Stimulated activated CD8-positive, alpha-beta memory T cell treated with anti-CD3 and anti-CD28 coated beads, Interleukin-2, amount 100 ng/mL, for 1 hour (primary cell): ENCODE results near the gene OGDHL.

ENCODE experiments used
- DNase-seq, 2 donors: peaks; one replicate each; pipeline ENCODE4 v3.0.0-alpha.2; 2020; ENCODE audit warnings: low read depth in 2 of 2

Gene OGDHL

GRCh38 chr10:49689882-49690510 lies 72.1 kb downstream of the OGDHL start:
- DNase-seq = no peak

DNA sequence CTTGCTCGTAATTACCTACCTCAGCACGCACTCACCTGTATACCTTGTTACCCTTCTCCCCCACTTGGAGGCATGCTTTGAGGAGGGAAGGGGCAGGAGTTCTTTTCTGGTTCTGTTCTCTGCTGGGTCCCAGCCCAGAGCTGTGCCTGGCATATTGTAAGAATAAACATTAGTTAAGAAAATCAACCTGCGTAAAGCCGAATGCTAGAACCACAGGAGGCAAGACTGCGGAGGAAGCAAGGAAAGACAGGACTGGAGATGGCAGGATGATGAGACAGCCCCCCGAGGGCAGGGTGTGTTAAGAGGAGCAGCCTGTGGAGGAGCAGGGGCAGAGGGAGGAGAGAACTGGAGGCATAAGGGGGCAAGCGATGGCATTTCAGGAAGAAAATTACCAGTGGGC lies 73.2 kb downstream of the OGDHL start:
- DNase-seq = no peak

DNA sequence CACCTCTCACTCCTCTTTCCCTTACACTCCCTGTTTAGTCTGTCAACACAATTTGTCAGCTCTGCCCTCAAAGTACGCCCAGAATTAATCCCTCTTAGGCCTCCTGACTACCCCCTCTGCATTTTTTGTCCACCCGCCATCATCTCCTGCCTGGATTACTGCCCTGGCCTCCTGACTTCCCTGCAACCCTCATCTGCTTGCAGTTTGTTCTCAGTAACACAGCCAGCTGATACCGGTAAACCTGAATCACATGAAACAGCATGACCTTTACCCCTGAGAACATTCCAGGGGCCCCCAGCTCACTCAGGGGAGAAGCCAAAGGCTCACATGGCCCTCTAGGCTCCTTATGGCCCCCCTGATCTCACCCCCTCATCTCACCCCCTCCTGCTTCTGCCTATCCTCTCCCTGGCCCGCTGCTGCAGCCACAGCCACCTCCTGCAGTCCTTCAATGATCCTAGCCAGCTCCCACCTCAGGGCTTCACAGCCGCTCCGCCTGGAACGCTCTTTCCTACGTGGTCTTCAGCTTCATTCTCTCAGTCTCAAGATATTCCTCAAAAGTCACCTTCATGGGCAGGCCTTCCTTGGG lies 73.8 kb downstream of the OGDHL start:
- DNase-seq = no peak

- no peak for DNase-seq
Observed at GRCh38 chr10:49686651-49687050, 75.5 kb downstream of the OGDHL start.
